Neural cell (in vitro differentiated cells): ENCODE measurements around the gene TSPAN15. TPM values are rescaled to one million over a fixed set of nuclear protein-coding genes. Genes with fewer than 3 reads are reported as not detected.

Experiments
- H2AFZ ChIP-seq: fragments of 200-600, 300-800 bp; sonication (generic), shearing (Covaris generic); 2 replicates; pipeline ENCODE4 v1.6.0; 2014; ENCODE audit warnings: low read depth, mild to moderate bottlenecking, antibody characterized with exemption, low read length, moderate library complexity
- H3F3A ChIP-seq: fragments of 200-600 bp; shearing (Covaris generic); 2 replicates; pipeline ENCODE4 v1.6.1; 2016; ENCODE audit warnings: mild to moderate bottlenecking, moderate library complexity, mixed read lengths, antibody characterized with exemption, low read length; ENCODE audit not compliant: insufficient read depth, poor library complexity, severe bottlenecking
- H3K27ac ChIP-seq: fragments of 200-600, 300-800 bp; sonication (generic), shearing (Covaris generic); 2 replicates; pipeline ENCODE4 v1.5.1; 2014; ENCODE audit warnings: mild to moderate bottlenecking, low read length, moderate library complexity
- H3K27me3 ChIP-seq: fragments of 300-800, 200-600 bp; sonication (generic), shearing (Covaris generic); 2 replicates; pipeline ENCODE4 v1.6.0; 2014; ENCODE audit warnings: mild to moderate bottlenecking, low read depth, low read length, moderate library complexity; ENCODE audit not compliant: insufficient read depth
- H3K36me3 ChIP-seq: fragments of 300-800, 200-600 bp; sonication (generic), shearing (Covaris generic); 2 replicates; pipeline ENCODE4 v1.5.1; 2014; ENCODE audit warnings: mild to moderate bottlenecking, antibody characterized with exemption, low read length, moderate library complexity; ENCODE audit not compliant: insufficient read depth
- H3K4me2 ChIP-seq: fragments of 300-800, 200-600 bp; sonication (generic), shearing (Covaris generic); 2 replicates; pipeline ENCODE4 v1.6.0; 2014; ENCODE audit warnings: mild to moderate bottlenecking, low read length
- H3K4me3 ChIP-seq: fragments of 300-800, 200-600 bp; sonication (generic), shearing (Covaris generic); 2 replicates; pipeline ENCODE4 v1.5.1; 2014; ENCODE audit warnings: mild to moderate bottlenecking, low read length, moderate library complexity
- H3K79me2 ChIP-seq: fragments of 200-600 bp; shearing (Covaris generic); replicated peaks from 2 replicates; pipeline ENCODE4 v1.6.0; 2014; ENCODE audit warnings: mild to moderate bottlenecking, low read length, moderate library complexity; ENCODE audit not compliant: insufficient read depth
- H3K9ac ChIP-seq: fragments of 300-800, 200-600 bp; sonication (generic), shearing (Covaris generic); 2 replicates; pipeline ENCODE4 v1.6.1; 2016; ENCODE audit warnings: mild to moderate bottlenecking, low read length, mixed read lengths
- H3K9me2 ChIP-seq: fragments of 200-600 bp; shearing (Covaris generic); 2 replicates; pipeline ENCODE4 v1.6.1; 2016; ENCODE audit warnings: mild to moderate bottlenecking, low read length, mixed read lengths; ENCODE audit not compliant: insufficient read depth
- H3K9me3 ChIP-seq: fragments of 200-600, 300-800 bp; sonication (generic), shearing (Covaris generic); 2 replicates; pipeline ENCODE4 v1.6.1; 2016; ENCODE audit warnings: mild to moderate bottlenecking, mixed run types, low read length, moderate library complexity, mixed read lengths
- H4K20me1 ChIP-seq: fragments of 200-600 bp; shearing (Covaris generic); 2 replicates; pipeline ENCODE4 v1.6.1; 2016; ENCODE audit warnings: mild to moderate bottlenecking, mixed run types; ENCODE audit not compliant: insufficient read depth
- EP300 ChIP-seq: fragments of 450-650 bp; conservative IDR thresholded peaks from 2 replicates; pipeline ENCODE4 v1.6.1; 2014; ENCODE audit warnings: antibody characterized with exemption, mild to moderate bottlenecking, moderate library complexity; ENCODE audit not compliant: poor library complexity, severe bottlenecking
- EZH2 ChIP-seq: fragments of 200-600, 300-800 bp; shearing (Covaris generic), sonication (generic); IDR thresholded peaks from 2 replicates; pipeline ENCODE4 v1.6.1; 2014; ENCODE audit warnings: antibody characterized with exemption, low read length, borderline replicate concordance, mild to moderate bottlenecking; ENCODE audit not compliant: insufficient read depth, poor library complexity, severe bottlenecking
- MXI1 ChIP-seq: fragments of 450-650 bp; conservative IDR thresholded peaks from 2 replicates; pipeline ENCODE4 v1.6.1; 2014; ENCODE audit warnings: antibody characterized with exemption, mild to moderate bottlenecking; ENCODE audit not compliant: poor library complexity, severe bottlenecking
- POLR2AphosphoS5 ChIP-seq: IDR thresholded peaks from 2 replicates; pipeline ENCODE4 v1.6.1; 2012
- RAD21 ChIP-seq: fragments of 450-650 bp; conservative IDR thresholded peaks from 2 replicates; pipeline ENCODE4 v1.6.1; 2014; ENCODE audit warnings: antibody characterized with exemption, mild to moderate bottlenecking, moderate library complexity
- SMC3 ChIP-seq: fragments of 450-650 bp; conservative IDR thresholded peaks from 2 replicates; pipeline ENCODE4 v1.6.1; 2014; ENCODE audit warnings: antibody characterized with exemption, mild to moderate bottlenecking, moderate library complexity; ENCODE audit not compliant: poor library complexity
- TAF1 ChIP-seq: IDR thresholded peaks from 2 replicates; pipeline ENCODE4 v1.6.1; 2012; ENCODE audit warnings: low read depth
- polyA plus RNA-seq: library from polyadenylated mRNA; depleted of rRNA; stranded (reverse); fragments of >200 nt; gene quantifications from 2 replicates; pipeline ENCODE4 v1.2.3, GENCODE V29; 2014
- TF ChIP-seq, protein P1 (sequence below): IDR thresholded peaks from 2 replicates; pipeline ENCODE4 v1.6.1; 2012; ENCODE audit warnings: borderline replicate concordance
- TF ChIP-seq, protein P2 (sequence below): fragments of 450-650 bp; IDR thresholded peaks from 2 replicates; pipeline ENCODE4 v1.5.1; 2014; ENCODE audit warnings: antibody characterized with exemption, mild to moderate bottlenecking, moderate library complexity; ENCODE audit not compliant: poor library complexity, severe bottlenecking

TSPAN15 gene
- polyA plus RNA-seq, 1 donor from 2014 or later = 1.2 TPM

DNA sequence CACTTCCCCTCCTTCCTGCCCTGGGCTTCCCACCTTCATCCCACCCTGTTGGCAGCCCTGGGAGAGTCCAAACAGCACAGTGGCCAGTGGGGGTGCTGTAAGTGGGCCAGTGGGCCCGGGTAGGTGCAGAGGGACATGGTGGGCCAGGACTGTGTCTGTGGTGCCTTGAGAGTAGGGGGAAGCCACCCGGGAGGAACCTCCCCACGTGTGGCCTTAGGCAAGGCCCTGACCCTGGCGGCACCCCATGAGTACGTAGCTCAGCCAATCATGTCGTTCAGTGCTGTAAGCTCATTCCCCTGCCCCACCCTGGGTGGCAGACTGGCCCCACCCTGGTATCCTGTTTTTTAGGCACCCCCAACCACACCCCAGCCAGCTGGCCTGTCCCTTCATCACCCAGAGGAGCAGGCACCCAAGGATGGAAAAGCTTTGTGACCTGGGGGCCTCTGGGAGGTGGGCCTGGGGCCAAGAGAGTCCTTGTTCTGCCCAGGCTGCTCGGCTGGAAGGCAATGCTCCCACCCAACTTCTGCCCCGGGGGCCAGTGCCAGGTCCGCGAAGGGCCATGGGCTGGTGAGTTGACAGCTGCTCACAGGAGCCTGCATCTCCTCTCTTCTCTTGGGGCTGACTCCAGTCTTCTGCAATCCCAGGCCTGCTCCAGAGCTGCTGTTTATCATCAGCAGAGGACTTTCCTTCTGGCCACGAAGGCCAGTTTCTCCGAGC is 41.6 kb downstream of the TSPAN15 start:
- H2AFZ ChIP-seq = no peak overlapping the region
- H3F3A ChIP-seq = no peaks in the 10 kb centered on the region
- H3K27ac ChIP-seq = no peak overlapping the region
- H3K9ac ChIP-seq = no peak overlapping the region
- no peak overlapping the region for H3K4me3 ChIP-seq
- H3K79me2 ChIP-seq = no peaks in the 10 kb centered on the region
- H3K4me2 ChIP-seq = no peak overlapping the region
- H4K20me1 ChIP-seq = no peaks in the 10 kb centered on the region
- H3K9me3 ChIP-seq = no peaks in the 10 kb centered on the region
- TF ChIP-seq TAF1 (no peak), POLR2AphosphoS5 (no peak), MXI1 (no peak), EP300 (no peak), RAD21 (no peak), SMC3 (no peak), EZH2 (no peak)
- TF ChIP-seq, protein P1, sequence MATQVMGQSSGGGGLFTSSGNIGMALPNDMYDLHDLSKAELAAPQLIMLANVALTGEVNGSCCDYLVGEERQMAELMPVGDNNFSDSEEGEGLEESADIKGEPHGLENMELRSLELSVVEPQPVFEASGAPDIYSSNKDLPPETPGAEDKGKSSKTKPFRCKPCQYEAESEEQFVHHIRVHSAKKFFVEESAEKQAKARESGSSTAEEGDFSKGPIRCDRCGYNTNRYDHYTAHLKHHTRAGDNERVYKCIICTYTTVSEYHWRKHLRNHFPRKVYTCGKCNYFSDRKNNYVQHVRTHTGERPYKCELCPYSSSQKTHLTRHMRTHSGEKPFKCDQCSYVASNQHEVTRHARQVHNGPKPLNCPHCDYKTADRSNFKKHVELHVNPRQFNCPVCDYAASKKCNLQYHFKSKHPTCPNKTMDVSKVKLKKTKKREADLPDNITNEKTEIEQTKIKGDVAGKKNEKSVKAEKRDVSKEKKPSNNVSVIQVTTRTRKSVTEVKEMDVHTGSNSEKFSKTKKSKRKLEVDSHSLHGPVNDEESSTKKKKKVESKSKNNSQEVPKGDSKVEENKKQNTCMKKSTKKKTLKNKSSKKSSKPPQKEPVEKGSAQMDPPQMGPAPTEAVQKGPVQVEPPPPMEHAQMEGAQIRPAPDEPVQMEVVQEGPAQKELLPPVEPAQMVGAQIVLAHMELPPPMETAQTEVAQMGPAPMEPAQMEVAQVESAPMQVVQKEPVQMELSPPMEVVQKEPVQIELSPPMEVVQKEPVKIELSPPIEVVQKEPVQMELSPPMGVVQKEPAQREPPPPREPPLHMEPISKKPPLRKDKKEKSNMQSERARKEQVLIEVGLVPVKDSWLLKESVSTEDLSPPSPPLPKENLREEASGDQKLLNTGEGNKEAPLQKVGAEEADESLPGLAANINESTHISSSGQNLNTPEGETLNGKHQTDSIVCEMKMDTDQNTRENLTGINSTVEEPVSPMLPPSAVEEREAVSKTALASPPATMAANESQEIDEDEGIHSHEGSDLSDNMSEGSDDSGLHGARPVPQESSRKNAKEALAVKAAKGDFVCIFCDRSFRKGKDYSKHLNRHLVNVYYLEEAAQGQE = no peak
- TF ChIP-seq, protein P2, sequence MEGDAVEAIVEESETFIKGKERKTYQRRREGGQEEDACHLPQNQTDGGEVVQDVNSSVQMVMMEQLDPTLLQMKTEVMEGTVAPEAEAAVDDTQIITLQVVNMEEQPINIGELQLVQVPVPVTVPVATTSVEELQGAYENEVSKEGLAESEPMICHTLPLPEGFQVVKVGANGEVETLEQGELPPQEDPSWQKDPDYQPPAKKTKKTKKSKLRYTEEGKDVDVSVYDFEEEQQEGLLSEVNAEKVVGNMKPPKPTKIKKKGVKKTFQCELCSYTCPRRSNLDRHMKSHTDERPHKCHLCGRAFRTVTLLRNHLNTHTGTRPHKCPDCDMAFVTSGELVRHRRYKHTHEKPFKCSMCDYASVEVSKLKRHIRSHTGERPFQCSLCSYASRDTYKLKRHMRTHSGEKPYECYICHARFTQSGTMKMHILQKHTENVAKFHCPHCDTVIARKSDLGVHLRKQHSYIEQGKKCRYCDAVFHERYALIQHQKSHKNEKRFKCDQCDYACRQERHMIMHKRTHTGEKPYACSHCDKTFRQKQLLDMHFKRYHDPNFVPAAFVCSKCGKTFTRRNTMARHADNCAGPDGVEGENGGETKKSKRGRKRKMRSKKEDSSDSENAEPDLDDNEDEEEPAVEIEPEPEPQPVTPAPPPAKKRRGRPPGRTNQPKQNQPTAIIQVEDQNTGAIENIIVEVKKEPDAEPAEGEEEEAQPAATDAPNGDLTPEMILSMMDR = no peak
- no peaks in the 10 kb centered on the region for H3K27me3 ChIP-seq
- H3K9me2 ChIP-seq = no peaks in the 10 kb centered on the region
- no peaks in the 10 kb centered on the region for H3K36me3 ChIP-seq

DNA sequence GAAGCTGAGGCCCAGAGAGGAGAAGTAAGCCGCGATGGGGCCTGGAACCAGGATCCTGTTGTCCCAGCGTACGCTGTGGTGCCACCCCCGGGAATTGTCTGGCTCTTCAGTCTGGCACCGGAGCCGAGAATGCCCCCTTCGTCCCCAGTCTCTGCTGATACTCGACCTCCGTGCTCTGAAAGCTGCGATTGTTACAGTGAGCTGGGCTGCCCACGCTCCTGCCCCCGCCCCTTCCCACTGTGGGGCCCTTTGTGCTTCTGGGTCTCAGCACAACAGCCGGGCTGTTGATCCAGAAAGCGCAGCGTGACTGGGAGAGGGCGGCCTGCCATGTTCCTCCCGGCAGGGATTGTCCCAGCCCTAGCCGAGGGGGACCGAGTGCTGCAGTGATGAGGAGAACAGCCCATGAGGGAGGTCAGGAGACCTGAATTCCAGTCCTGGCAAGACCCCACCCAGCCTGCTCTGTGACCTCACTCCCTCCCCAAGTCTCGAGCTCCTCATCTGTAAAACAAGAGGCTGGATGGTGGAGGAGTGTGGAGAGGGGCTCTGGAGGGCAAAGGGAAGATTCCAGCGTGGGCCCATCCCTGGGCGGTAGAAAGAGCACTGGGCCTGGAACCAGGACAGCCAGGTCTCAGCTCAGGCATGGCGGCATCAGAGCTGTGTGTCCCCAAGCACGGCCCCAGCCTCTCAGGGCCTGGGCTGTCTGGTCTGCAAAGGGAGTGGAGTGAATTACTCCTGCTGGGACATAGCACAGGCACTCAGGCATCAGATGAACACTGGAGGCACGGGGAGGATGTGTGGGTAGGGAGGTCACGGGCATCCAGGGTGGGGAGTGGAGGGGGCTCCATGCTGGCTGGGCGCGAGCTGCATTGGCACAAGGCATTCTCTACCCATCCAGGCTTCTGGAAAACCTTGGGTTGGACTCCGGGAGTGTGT is 43.6 kb downstream of the TSPAN15 start:
- no peaks in the 10 kb centered on the region for H3K27me3 ChIP-seq
- no peak overlapping the region for H3K27ac ChIP-seq
- H3K4me3 ChIP-seq = no peak overlapping the region

More for the DNA sequence above, 43.6 kb downstream of the TSPAN15 start:
- Histone ChIP-seq H4K20me1 (no peaks in the 10 kb centered on the region), H2AFZ (no peak overlapping the region), H3K36me3 (no peaks in the 10 kb centered on the region), H3K9me3 (no peaks in the 10 kb centered on the region), H3F3A (no peaks in the 10 kb centered on the region), H3K4me2 (no peak overlapping the region), H3K9ac (no peak overlapping the region), H3K9me2 (no peaks in the 10 kb centered on the region), H3K79me2 (no peaks in the 10 kb centered on the region)
- TF ChIP-seq, protein P2 = no peak
- TF ChIP-seq POLR2AphosphoS5 = no peak
- no peak for TF ChIP-seq EZH2
- TF ChIP-seq TAF1 = no peak
- no peak for TF ChIP-seq MXI1
- TF ChIP-seq SMC3 = no peak
- TF ChIP-seq EP300 = no peak
- TF ChIP-seq, protein P1 = no peak
- TF ChIP-seq RAD21 = no peak
